HPDE6-E6E7 (cell line): ENCODE data around the gene CSF2.
"Not testable (repeated sequence)": the region's sequence is repeated elsewhere in the genome, so short reads cannot be mapped to it uniquely, and the experiment has no call there.

ENCODE experiments used
- DNase-seq: peaks from one replicate; pipeline ENCODE4 v3.0.0; 2011; ENCODE audit warnings: missing footprints; ENCODE audit errors: extremely low spot score

The CSF2 gene

DNA sequence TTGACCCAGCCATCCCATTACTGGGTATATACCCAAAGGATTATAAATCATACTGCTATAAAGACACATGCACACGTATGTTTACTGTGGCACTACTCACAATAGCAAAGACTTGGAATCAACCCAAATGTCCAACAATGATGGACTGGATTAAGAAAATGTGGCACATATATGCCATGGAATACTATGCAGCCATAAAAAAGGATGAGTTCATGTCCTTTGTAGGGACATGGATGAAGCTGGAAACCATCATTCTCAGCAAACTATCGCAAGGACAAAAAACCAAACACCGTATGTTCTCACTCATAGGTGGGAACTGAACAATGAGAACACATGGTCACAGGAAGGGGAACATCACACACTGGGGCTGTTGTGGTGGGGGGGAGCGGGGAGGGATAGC lies 35.4 kb downstream of the CSF2 start:
- not testable (repeated sequence) for DNase-seq

DNA sequence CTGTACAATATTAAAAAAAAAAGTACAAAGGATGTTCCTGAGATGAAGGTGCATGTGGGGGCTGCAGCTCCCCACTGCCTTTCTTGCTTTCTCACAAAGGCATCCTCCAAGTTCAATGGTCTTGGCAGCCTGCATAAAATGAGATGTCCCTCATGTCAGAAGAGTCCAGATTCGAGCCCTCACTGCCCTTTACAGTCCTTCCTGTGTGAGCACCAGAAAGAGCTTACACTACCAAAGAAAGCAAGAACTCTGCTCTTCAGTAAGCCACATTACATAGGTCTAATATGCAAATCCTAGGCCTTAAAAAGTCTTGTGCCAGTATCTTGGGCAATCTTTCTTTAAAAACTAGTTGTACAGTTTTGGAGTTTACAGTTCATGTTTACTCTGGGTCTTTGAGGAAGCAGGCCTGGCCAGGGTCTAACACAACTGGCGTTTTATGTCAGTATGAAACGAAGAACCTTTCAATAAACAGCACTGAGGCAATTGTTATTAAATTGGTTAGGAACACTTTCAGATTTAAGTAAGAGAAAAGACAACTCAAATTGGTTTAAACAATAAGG lies 36.0 kb downstream of the CSF2 start:
- no peak for DNase-seq

DNA sequence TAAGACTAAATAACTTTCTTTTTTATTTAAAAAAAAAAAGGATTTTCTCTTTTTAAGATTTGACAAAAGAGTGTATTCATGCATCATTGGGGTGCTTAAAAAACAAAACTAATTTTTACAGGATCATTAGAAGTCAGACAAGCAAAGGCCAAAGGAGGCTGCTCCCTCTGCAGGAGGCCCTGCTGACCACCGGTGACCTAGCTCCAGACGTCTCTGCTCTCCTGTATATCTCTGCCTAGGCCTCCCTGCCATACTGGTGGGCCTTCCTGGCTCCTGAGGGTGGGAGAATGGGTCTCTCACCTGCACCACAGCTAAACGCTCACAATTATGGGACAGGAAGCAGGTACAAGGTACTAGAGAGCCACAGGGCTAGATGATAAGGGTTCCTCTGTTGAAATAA lies 36.6 kb downstream of the CSF2 start:
- DNase-seq = no peak

DNA sequence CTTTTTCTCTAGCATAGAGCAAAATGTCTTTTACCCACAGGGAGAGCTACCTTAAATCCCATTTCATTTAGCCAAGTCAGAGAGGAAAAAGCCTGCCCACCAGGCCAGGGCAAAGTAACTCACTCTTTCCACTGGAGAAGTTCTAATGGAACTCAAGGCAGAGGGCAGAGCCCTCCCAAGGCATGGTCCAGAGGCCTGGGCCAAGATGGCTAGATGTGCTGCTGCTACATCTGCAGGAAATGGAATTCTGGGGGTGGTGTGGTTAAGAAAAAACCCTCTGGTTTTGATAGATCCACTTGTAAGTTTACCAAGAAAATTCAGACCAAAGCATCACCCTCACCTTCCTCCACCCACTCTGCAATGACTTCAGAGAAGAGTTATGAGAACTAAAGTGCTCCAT lies 37.3 kb downstream of the CSF2 start:
- no peak for DNase-seq

DNA sequence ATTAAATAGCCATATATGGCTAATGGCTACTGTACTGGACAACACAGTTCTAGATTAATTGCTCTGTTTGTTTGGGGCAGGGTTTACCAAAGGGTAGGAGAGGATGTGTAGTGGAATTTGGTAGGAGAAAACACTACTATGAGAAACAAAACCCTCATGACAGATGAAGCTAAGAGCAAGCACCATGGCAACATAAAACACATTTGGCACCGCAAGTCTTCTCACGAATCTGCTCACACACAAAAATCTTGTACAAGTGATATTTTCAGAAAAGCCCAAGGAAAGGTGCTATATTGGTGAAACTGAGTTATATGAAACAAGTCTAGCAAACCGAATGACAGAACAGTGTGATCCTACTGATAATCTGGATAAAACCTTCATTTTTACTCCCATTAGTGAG lies 38.5 kb downstream of the CSF2 start:
- DNase-seq = no peak

DNA sequence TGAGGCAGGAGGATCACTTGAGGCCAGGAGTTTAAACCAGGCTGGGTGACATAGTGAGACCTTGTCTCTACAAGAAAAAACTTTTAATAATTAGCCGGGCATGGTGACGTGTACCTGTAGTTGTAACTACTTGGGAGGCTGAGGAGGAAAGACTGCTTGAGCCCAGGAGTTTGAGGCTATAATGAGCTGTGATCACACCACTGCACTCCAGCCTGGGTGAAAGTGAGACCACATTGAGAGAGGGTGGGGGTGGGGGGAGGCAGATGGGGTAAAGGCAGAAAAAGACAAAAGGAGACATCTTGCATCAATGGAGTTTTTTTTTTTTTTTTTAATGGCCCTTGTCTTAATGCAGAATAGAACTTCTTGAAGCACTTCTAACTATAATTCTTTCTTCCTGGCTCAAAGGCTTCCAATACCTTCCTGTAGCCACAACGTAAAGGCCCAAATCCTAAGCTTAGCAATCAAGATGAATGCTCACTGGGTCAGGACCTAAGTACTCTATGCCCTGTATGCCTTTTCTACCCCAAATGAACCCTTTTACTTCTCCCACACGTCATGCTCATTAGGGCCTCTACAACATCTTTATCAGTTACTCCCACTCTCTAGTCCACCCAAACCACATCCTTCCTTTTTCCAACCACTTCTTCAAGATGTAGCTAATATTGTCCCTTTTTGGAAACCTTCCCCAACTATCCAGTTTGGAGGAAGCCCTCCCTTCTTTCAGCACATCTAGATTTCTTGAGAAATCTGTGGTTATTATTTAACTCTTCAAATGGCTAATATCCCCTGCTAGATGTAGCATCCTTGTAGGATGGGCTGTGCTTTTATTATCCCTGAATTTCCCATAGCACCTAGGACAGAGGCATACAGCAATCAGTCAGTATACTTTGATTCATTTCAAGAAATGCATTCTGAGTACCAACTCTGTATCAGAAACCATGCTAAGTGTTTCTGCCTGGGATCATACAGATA lies 40.8 kb downstream of the CSF2 start:
- DNase-seq = no peak

DNA sequence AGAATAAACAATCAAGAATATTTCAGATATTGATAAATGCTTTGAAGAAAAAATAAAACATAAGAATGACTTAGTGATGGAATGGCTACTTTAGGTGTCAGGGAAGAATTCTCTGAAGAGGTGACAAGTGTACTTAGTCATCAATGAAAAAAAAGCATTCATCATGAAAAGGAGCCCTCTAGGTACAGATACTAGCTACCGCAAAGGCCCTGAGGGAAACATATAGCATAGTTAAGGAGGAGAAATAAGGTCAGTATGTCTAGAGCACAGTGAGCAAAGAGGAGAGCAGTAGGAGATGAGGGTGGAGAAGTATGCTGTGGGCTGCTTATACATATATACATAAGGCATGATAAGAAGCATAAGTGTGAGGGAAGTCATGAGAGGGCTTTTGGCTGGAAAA lies 41.8 kb downstream of the CSF2 start:
- no peak for DNase-seq

DNA sequence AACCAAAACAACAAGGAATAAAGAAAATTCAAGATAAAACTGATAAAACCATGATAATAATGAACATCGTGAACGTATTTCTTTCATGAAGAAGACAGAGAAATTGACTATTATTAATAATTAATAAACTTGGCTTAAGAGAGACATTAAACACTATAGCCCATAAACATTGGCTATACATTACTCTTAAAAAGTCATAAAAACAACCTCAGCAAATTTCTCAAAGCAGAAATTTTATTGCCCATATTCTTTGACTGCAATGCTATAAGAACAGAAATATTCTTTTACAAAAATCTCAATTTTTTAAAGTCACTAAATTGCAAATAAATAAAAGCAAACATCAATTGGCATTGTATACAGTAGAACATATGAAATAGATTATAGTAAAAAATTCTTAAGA lies 42.5 kb downstream of the CSF2 start:
- no peak for DNase-seq

DNA sequence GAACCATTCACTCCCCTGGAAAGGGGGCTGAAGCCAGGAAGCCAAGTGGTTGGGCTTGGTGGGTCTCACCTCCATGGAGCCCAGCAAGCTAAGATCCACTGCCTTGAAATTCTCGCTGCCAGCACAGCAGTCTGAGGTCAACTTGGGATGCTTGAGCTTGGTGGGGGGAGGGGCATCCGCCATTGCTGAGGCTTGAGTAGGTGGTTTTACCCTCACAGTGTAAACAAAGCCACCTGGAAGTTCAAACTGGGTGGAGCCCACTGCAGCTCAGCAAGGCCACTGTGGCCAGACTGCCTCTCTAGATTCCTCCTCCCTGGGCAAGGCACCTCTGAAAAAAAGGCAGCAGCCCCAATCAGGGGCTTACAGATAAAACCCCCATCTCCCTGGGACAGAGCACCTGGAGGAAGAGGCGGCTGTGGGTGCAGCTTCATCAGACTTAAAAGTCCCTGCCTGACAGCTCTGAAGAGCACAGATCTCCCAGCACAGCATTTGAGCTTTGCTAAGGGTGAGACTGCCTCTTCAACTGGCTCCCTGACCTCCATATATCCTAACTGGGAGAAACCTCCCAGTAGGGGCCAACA lies 43.4 kb downstream of the CSF2 start:
- DNase-seq = not testable (repeated sequence)

DNA sequence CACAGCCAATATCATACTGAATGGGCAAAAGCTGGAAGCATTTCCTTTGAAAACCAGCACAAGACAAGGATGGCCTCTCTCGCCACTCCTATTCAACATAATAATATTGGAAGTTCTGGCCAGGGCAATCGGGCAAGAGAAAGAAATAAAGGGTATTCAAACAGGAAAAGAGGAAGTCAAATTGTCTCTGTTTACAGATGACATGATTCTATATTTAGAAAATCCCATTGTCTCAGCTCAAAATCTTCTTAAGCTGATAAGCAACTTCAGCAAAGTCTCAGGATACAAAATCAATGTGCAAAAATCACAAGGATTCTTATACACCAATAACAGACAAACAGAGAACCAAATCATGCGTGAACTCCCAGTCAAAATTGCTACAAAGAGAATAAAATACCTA lies 47.1 kb downstream of the CSF2 start:
- not testable (repeated sequence) for DNase-seq

DNA sequence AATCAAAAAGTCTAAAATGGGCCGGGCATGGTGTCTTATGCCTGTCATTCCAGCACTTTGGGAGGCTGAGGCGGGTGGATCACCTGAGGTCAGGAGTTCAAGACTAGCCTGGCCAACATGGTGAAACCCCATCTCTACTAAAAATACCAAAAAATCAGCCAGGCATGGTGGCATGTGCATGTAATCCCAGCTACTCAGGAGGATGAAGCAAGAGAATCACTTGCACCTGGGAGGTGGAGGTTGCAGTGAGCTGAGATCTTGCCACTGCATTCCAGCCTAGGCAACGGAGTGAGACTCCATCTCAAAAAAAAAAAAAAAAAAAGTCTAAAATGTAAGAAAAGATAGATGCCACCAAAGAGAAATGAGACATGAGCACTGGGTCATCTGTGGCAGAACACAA lies 49.4 kb downstream of the CSF2 start:
- DNase-seq = not testable (repeated sequence)

DNA sequence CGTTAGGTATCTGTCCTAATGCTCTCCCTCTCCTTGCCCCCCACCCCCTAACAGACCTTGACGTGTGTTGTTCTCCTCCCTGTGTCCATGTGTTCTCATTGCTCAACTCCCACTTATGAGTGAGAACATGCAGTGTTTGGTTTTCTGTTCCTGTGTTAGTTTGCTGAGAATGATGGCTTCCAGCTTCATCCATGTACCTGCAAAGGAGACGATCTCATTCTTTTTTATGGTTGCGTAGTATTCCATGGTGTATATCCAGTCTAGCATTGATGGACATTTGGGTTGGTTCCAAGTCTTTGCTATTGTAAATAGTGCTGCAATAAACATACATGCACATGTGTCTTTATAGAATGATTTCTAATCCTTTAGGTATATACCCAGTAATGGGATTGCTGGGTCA lies 50.0 kb downstream of the CSF2 start:
- not testable (repeated sequence) for DNase-seq
